ENCODE measurements around the gene IL9.

GRCh38 chr5:135881819-135882218 lies 13.8 kb downstream of the IL9 start:
- no peak for TF ChIP-seq CTCF (IDR thresholded peaks at IDR 0.05; ENCODE audit: insufficient read depth, low read length, poor library complexity, severe bottlenecking)
- no peak for TF ChIP-seq EZH2phosphoT487 (conservative IDR thresholded peaks at IDR 0.05; ENCODE audit: low read length)
